HepG2 (cell line): ENCODE results near the gene FSCN2. TPM values are rescaled to one million over a fixed set of nuclear protein-coding genes. Genes with fewer than 3 reads are reported as not detected.

Source experiments
- ELF3 ChIP-seq: IDR thresholded peaks from 2 replicates; pipeline ENCODE4 v1.6.1; 2016; ENCODE audit warnings: missing genetic modification reagents, missing compliant biosample characterization
- PHB2 ChIP-seq: fragments of 450-650 bp; IDR thresholded peaks from 2 replicates; pipeline ENCODE4 v1.6.1; 2018; ENCODE audit not compliant: partially characterized antibody
- SAP130 ChIP-seq: IDR thresholded peaks from 2 replicates; pipeline ENCODE4 v1.6.1; 2016; ENCODE audit warnings: low read depth
- ZFAT ChIP-seq: sonication (generic); formaldehyde crosslinking; conservative IDR thresholded peaks from 2 replicates; pipeline ENCODE4 v1.8.1; 2023; ENCODE audit warnings: missing genetic modification reagents, inconsistent platforms
- ZNF138 ChIP-seq: sonication (generic); formaldehyde crosslinking; IDR thresholded peaks from 2 replicates; pipeline ENCODE4 v1.5.0; 2020; ENCODE audit warnings: mild to moderate bottlenecking, low read depth, missing genetic modification reagents
- ZNF747 ChIP-seq: sonication (generic); formaldehyde crosslinking; IDR thresholded peaks from 2 replicates; pipeline ENCODE4 v1.8.1; 2023; ENCODE audit warnings: missing genetic modification reagents, mild to moderate bottlenecking, borderline replicate concordance
- ZNF780A ChIP-seq: sonication (generic); formaldehyde crosslinking; IDR thresholded peaks from 2 replicates; pipeline ENCODE4 v1.8.0; 2022; ENCODE audit warnings: mild to moderate bottlenecking, missing genetic modification reagents, moderate library complexity
- polyA plus RNA-seq, 8 experiments: library from polyadenylated mRNA; depleted of rRNA in 3 of 8; stranded (reverse) in 7 of 8; unstranded in 1 of 8; fragments of >200 nt; fragmentation: Illumina TruSeq in 4 of 8; extraction: Trizol in 4 of 8; gene quantifications; 2 replicates each; pipeline versions ENCODE4 v1.2.1 to v1.2.3, GENCODE V29; 2011 to 2016; ENCODE audit warnings: low read depth in 4 of 8, missing spikeins in 1 of 8, mixed read lengths in 1 of 8; ENCODE audit not compliant: insufficient read depth in 1 of 8
- total RNA-seq, 5 experiments: library from RNA; depleted of rRNA; stranded (reverse); fragments of >200 nt; fragmentation: Illumina TruSeq; extraction: Trizol; gene quantifications; 2 replicates each; pipeline ENCODE4 v1.2.3, GENCODE V29; 2016; ENCODE audit warnings: low read depth in 1 of 5
- TF ChIP-seq, protein P1 (sequence below): sonication (generic); formaldehyde crosslinking; IDR thresholded peaks from 2 replicates; pipeline ENCODE4 v1.8.1; 2023; ENCODE audit warnings: mild to moderate bottlenecking, missing genetic modification reagents
- TF ChIP-seq, protein P2 (sequence below): sonication (generic); formaldehyde crosslinking; IDR thresholded peaks from 2 replicates; pipeline ENCODE4 v1.5.1; 2020; ENCODE audit warnings: missing genetic modification reagents, mild to moderate bottlenecking, borderline replicate concordance
- TF ChIP-seq, protein P3 (sequence below): sonication (generic); formaldehyde crosslinking; IDR thresholded peaks from 2 replicates; pipeline ENCODE4 v1.4.0; 2020; ENCODE audit warnings: missing genetic modification reagents, borderline replicate concordance
- TF ChIP-seq, protein P4 (sequence below): sonication (generic); formaldehyde crosslinking; conservative IDR thresholded peaks from 2 replicates; pipeline ENCODE4 v1.4.0; 2020; ENCODE audit warnings: missing genetic modification reagents
- TF ChIP-seq, protein P5 (sequence below), 2 experiments: sonication (generic) in 1 of 2; formaldehyde crosslinking in 1 of 2; IDR thresholded peaks; 2 replicates each; pipeline versions ENCODE4 v1.4.0 to v1.6.1; 2016 to 2020; ENCODE audit warnings: borderline replicate concordance in 1 of 2, low read depth in 1 of 2, mild to moderate bottlenecking in 1 of 2, missing genetic modification reagents in 1 of 2
- TF ChIP-seq, protein P6 (sequence below): sonication (generic); formaldehyde crosslinking; IDR thresholded peaks from 2 replicates; pipeline ENCODE4 v1.5.0; 2020; ENCODE audit warnings: mild to moderate bottlenecking, missing genetic modification reagents

Gene FSCN2
- total and polyA plus RNA-seq, 2 of the 13 experiments (the other 11 are each of a cell fraction or from before 2014, with no cell fraction given) = 0.09 TPM; not detected in 1

DNA sequence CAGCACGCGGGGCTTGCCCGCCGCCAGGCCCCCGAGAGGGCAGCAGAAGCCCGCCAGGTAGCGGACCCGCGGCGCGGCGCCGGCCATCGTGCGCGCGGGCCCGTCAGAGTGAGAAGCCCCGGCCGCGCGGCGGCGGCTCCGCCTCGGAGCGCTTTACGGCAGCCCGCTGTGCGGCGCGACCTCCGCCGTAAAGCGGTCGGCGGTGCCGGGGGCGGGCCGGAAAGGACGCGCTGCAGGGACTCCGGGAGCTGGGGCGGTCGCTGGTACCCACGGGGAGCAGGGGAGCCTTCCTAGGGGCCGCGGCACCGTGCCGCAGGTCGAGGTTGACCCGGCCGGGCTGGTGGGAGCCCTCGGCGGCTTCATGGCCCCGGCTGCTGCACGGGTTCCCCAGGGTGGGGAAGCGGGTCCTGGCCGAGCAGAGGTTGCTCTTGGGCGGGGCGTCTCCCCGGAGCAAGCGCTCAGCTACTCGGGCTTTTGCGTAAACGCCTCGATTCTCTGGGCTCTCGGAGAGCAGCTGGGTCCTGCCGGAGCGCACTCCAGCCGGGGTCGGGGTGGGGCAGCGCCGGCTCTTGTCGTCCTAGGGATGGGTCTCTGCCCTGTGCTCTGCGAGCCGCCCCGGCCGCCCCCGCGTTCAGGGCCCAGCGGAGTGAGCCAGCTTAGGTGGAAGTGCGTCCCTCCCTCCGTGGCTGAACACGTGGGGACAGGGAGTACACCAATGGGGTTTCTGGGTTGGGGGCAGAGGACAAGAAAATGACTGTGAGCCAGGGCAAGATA is 24.3 kb downstream of the FSCN2 start, which contains the start of gene FAAP100 (continued):
- TF ChIP-seq, protein P1, sequence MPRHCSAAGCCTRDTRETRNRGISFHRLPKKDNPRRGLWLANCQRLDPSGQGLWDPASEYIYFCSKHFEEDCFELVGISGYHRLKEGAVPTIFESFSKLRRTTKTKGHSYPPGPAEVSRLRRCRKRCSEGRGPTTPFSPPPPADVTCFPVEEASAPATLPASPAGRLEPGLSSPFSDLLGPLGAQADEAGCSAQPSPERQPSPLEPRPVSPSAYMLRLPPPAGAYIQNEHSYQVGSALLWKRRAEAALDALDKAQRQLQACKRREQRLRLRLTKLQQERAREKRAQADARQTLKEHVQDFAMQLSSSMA (CRISPR knock-in tag) = peak; percentile 35; the same call in 1 of the 2 replicates
- TF ChIP-seq ZFAT (CRISPR knock-in tag) = no peak
- TF ChIP-seq, protein P2, sequence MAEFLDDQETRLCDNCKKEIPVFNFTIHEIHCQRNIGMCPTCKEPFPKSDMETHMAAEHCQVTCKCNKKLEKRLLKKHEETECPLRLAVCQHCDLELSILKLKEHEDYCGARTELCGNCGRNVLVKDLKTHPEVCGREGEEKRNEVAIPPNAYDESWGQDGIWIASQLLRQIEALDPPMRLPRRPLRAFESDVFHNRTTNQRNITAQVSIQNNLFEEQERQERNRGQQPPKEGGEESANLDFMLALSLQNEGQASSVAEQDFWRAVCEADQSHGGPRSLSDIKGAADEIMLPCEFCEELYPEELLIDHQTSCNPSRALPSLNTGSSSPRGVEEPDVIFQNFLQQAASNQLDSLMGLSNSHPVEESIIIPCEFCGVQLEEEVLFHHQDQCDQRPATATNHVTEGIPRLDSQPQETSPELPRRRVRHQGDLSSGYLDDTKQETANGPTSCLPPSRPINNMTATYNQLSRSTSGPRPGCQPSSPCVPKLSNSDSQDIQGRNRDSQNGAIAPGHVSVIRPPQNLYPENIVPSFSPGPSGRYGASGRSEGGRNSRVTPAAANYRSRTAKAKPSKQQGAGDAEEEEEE = no peak
- TF ChIP-seq, protein P3, sequence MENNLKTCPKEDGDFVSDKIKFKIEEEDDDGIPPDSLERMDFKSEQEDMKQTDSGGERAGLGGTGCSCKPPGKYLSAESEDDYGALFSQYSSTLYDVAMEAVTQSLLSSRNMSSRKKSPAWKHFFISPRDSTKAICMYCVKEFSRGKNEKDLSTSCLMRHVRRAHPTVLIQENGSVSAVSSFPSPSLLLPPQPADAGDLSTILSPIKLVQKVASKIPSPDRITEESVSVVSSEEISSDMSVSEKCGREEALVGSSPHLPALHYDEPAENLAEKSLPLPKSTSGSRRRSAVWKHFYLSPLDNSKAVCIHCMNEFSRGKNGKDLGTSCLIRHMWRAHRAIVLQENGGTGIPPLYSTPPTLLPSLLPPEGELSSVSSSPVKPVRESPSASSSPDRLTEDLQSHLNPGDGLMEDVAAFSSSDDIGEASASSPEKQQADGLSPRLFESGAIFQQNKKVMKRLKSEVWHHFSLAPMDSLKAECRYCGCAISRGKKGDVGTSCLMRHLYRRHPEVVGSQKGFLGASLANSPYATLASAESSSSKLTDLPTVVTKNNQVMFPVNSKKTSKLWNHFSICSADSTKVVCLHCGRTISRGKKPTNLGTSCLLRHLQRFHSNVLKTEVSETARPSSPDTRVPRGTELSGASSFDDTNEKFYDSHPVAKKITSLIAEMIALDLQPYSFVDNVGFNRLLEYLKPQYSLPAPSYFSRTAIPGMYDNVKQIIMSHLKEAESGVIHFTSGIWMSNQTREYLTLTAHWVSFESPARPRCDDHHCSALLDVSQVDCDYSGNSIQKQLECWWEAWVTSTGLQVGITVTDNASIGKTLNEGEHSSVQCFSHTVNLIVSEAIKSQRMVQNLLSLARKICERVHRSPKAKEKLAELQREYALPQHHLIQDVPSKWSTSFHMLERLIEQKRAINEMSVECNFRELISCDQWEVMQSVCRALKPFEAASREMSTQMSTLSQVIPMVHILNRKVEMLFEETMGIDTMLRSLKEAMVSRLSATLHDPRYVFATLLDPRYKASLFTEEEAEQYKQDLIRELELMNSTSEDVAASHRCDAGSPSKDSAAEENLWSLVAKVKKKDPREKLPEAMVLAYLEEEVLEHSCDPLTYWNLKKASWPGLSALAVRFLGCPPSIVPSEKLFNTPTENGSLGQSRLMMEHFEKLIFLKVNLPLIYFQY (CRISPR knock-in tag) = peak; percentile 68; the same call in 1 of the 2 replicates
- TF ChIP-seq SAP130 = peak; percentile 83
- TF ChIP-seq, protein P4, sequence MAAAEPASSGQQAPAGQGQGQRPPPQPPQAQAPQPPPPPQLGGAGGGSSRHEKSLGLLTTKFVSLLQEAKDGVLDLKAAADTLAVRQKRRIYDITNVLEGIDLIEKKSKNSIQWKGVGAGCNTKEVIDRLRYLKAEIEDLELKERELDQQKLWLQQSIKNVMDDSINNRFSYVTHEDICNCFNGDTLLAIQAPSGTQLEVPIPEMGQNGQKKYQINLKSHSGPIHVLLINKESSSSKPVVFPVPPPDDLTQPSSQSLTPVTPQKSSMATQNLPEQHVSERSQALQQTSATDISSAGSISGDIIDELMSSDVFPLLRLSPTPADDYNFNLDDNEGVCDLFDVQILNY (CRISPR knock-in tag) = peak; percentile 60; the same call in 1 of the 2 replicates
- peak; percentile 75; the same call in 1 of the 2 replicates for TF ChIP-seq ZNF747
- peak; percentile 51 for TF ChIP-seq ELF3 (CRISPR knock-in tag)
- TF ChIP-seq PHB2 = no peak
- TF ChIP-seq, protein P5, sequence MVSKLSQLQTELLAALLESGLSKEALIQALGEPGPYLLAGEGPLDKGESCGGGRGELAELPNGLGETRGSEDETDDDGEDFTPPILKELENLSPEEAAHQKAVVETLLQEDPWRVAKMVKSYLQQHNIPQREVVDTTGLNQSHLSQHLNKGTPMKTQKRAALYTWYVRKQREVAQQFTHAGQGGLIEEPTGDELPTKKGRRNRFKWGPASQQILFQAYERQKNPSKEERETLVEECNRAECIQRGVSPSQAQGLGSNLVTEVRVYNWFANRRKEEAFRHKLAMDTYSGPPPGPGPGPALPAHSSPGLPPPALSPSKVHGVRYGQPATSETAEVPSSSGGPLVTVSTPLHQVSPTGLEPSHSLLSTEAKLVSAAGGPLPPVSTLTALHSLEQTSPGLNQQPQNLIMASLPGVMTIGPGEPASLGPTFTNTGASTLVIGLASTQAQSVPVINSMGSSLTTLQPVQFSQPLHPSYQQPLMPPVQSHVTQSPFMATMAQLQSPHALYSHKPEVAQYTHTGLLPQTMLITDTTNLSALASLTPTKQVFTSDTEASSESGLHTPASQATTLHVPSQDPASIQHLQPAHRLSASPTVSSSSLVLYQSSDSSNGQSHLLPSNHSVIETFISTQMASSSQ (IDR thresholded peaks at IDR 0.05; ENCODE audit: low read depth) = no peak
- TF ChIP-seq, protein P5 (CRISPR knock-in tag; IDR thresholded peaks at IDR 0.05; ENCODE audit: borderline replicate concordance) = no peak; the same call in none of the 2 replicates
- TF ChIP-seq, protein P6, sequence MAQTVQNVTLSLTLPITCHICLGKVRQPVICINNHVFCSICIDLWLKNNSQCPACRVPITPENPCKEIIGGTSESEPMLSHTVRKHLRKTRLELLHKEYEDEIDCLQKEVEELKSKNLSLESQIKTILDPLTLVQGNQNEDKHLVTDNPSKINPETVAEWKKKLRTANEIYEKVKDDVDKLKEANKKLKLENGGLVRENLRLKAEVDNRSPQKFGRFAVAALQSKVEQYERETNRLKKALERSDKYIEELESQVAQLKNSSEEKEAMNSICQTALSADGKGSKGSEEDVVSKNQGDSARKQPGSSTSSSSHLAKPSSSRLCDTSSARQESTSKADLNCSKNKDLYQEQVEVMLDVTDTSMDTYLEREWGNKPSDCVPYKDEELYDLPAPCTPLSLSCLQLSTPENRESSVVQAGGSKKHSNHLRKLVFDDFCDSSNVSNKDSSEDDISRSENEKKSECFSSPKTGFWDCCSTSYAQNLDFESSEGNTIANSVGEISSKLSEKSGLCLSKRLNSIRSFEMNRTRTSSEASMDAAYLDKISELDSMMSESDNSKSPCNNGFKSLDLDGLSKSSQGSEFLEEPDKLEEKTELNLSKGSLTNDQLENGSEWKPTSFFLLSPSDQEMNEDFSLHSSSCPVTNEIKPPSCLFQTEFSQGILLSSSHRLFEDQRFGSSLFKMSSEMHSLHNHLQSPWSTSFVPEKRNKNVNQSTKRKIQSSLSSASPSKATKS (CRISPR knock-in tag) = no peak
- no peak for TF ChIP-seq ZNF780A (CRISPR knock-in tag)
- TF ChIP-seq ZNF138 (CRISPR knock-in tag) = 0 out of 2 replicates have a peak, but pooled peaks have one; percentile 75
